ENCODE results near the gene OR6N1.

Gene OR6N1

DNA sequence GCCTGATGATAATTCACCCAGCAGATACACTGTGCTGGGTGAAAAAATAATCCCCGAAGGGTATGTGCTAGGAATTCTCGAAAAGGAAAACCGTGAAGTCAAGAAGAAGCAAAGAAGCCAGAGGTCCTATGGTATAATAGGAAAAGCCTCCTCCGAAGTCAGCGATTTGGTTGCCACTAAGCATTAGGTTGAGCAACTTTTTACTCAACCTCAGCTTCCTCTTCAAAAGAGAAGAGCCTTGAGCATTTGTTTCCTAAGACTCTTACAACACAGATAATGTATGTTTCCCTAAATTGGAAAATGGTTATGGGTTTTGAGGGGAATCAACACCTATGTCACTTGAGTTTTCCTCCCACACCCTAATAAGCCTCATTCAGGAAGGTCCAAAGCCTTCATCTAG lies 37.9 kb upstream of the OR6N1 start:
- Histone ChIP-seq H4K20me1 (ENCODE audit: insufficient read depth, low read length, poor library complexity, severe bottlenecking) (no peaks in the 10 kb centered on the region), H3K9me3 (ENCODE audit: insufficient read depth, low read depth, low read length) (no peaks in the 10 kb centered on the region), H3K36me3 (ENCODE audit: insufficient read depth, low read length) (no peaks in the 10 kb centered on the region), H3F3A (ENCODE audit: low read depth) (no peaks in the 10 kb centered on the region), H3K27me3 (ENCODE audit: insufficient read depth, low read length, poor library complexity, severe bottlenecking) (no peaks in the 10 kb centered on the region), H3K4me1 (ENCODE audit: insufficient read depth, low read length, poor library complexity, severe bottlenecking) (no peaks in the 10 kb centered on the region), H3K4me3 (ENCODE audit: low read length, poor library complexity, severe bottlenecking) (no peak overlapping the region), H2AFZ (ENCODE audit: low read length) (0 out of 2 replicates have a peak overlapping the region, but pooled peaks have one; percentile 33), H3K79me2 (ENCODE audit: insufficient read depth, low read length) (no peaks in the 10 kb centered on the region), H3K9ac (ENCODE audit: low read depth, low read length, poor library complexity, severe bottlenecking) (no peak overlapping the region), H3K9me2 (replicated peaks; ENCODE audit: low read depth, low read length) (no peaks in the 10 kb centered on the region), H3K4me2 (ENCODE audit: low read depth, low read length, poor library complexity, severe bottlenecking) (no peak overlapping the region)
- TF ChIP-seq CTCF (conservative IDR thresholded peaks at IDR 0.05; ENCODE audit: low read length), result no peak
- no peak for TF ChIP-seq EZH2phosphoT487 (IDR thresholded peaks at IDR 0.05; ENCODE audit: borderline replicate concordance)

- H3K79me2 ChIP-seq (ENCODE audit: insufficient read depth, low read length), result no peaks in the 10 kb centered on the region
- H3K36me3 ChIP-seq (ENCODE audit: insufficient read depth, low read length), result no peaks in the 10 kb centered on the region
- H4K20me1 ChIP-seq (ENCODE audit: insufficient read depth, low read length, poor library complexity, severe bottlenecking), result no peaks in the 10 kb centered on the region
- no peak overlapping the region for H2AFZ ChIP-seq (ENCODE audit: low read length)
- H3K9ac ChIP-seq (ENCODE audit: low read depth, low read length, poor library complexity, severe bottlenecking), result no peak overlapping the region
- TF ChIP-seq EZH2phosphoT487 (IDR thresholded peaks at IDR 0.05; ENCODE audit: borderline replicate concordance), result no peak
- no peaks in the 10 kb centered on the region for H3K9me2 ChIP-seq (replicated peaks; ENCODE audit: low read depth, low read length)
- H3K4me2 ChIP-seq (ENCODE audit: low read depth, low read length, poor library complexity, severe bottlenecking), result no peak overlapping the region
- no peaks in the 10 kb centered on the region for H3K4me1 ChIP-seq (ENCODE audit: insufficient read depth, low read length, poor library complexity, severe bottlenecking)
- no peaks in the 10 kb centered on the region for H3K27me3 ChIP-seq (ENCODE audit: insufficient read depth, low read length, poor library complexity, severe bottlenecking)
- H3K9me3 ChIP-seq (ENCODE audit: insufficient read depth, low read depth, low read length), result no peaks in the 10 kb centered on the region
- no peak overlapping the region for H3K4me3 ChIP-seq (ENCODE audit: low read length, poor library complexity, severe bottlenecking)
- H3F3A ChIP-seq (ENCODE audit: low read depth), result no peaks in the 10 kb centered on the region
Measured at GRCh38 chr1:158809256-158809655, 37.3 kb upstream of the OR6N1 start.

GRCh38 chr1:158806916-158807536 lies 35.0 kb upstream of the OR6N1 start:
- Histone ChIP-seq H3K36me3 (ENCODE audit: insufficient read depth, low read length) (no peaks in the 10 kb centered on the region), H3K79me2 (ENCODE audit: insufficient read depth, low read length) (no peaks in the 10 kb centered on the region), H3K4me1 (ENCODE audit: insufficient read depth, low read length, poor library complexity, severe bottlenecking) (no peaks in the 10 kb centered on the region), H3K9me2 (replicated peaks; ENCODE audit: low read depth, low read length) (no peaks in the 10 kb centered on the region), H3K4me2 (ENCODE audit: low read depth, low read length, poor library complexity, severe bottlenecking) (no peak overlapping the region), H4K20me1 (ENCODE audit: insufficient read depth, low read length, poor library complexity, severe bottlenecking) (no peaks in the 10 kb centered on the region), H3K9me3 (ENCODE audit: insufficient read depth, low read depth, low read length) (no peaks in the 10 kb centered on the region), H2AFZ (ENCODE audit: low read length) (no peak overlapping the region), H3F3A (ENCODE audit: low read depth) (no peaks in the 10 kb centered on the region), H3K9ac (ENCODE audit: low read depth, low read length, poor library complexity, severe bottlenecking) (no peak overlapping the region), H3K27me3 (ENCODE audit: insufficient read depth, low read length, poor library complexity, severe bottlenecking) (no peaks in the 10 kb centered on the region), H3K4me3 (ENCODE audit: low read length, poor library complexity, severe bottlenecking) (no peak overlapping the region)
- TF ChIP-seq CTCF (conservative IDR thresholded peaks at IDR 0.05; ENCODE audit: low read length) (no peak), EZH2phosphoT487 (IDR thresholded peaks at IDR 0.05; ENCODE audit: borderline replicate concordance) (no peak)

DNA sequence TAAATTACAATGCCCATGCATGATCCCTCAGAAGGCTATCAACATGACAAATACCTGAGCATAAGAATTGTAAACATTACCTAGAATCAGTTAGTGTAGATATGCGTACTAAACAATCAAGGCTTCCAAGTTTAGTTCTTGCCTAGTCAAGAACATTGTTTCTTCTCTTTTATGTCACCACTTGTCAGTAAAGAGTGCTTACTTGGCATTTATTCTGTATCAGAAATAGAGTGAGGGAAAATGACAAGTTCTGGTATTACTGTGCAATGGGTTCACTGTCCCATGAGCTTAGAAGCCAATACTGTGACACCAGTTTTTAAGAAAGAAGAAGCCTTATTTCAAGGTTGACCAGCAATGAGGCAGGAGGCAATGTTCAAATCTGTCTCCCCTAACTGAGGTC lies 31.7 kb upstream of the OR6N1 start:
- Histone ChIP-seq H3K79me2 (ENCODE audit: insufficient read depth, low read length) (no peaks in the 10 kb centered on the region), H3K9ac (ENCODE audit: low read depth, low read length, poor library complexity, severe bottlenecking) (no peak overlapping the region), H3K4me1 (ENCODE audit: insufficient read depth, low read length, poor library complexity, severe bottlenecking) (no peaks in the 10 kb centered on the region), H3K36me3 (ENCODE audit: insufficient read depth, low read length) (no peaks in the 10 kb centered on the region), H4K20me1 (ENCODE audit: insufficient read depth, low read length, poor library complexity, severe bottlenecking) (no peaks in the 10 kb centered on the region), H3K4me2 (ENCODE audit: low read depth, low read length, poor library complexity, severe bottlenecking) (no peak overlapping the region), H3K27me3 (ENCODE audit: insufficient read depth, low read length, poor library complexity, severe bottlenecking) (no peaks in the 10 kb centered on the region), H3K4me3 (ENCODE audit: low read length, poor library complexity, severe bottlenecking) (no peak overlapping the region), H3K9me3 (ENCODE audit: insufficient read depth, low read depth, low read length) (no peaks in the 10 kb centered on the region), H2AFZ (ENCODE audit: low read length) (no peak overlapping the region), H3F3A (ENCODE audit: low read depth) (no peaks in the 10 kb centered on the region), H3K9me2 (replicated peaks; ENCODE audit: low read depth, low read length) (no peaks in the 10 kb centered on the region)
- TF ChIP-seq EZH2phosphoT487 (IDR thresholded peaks at IDR 0.05; ENCODE audit: borderline replicate concordance) (no peak), CTCF (conservative IDR thresholded peaks at IDR 0.05; ENCODE audit: low read length) (no peak)

Data from Loucy (cell line).